NCI-H748 (cell line): ENCODE results near the gene TCOF1.

ENCODE experiments used
- DNase-seq: peaks from one replicate; lab custom pipeline; 2025; ENCODE audit not compliant: unreplicated experiment; lab: John Stamatoyannopoulos, UW

Gene TCOF1

DNA sequence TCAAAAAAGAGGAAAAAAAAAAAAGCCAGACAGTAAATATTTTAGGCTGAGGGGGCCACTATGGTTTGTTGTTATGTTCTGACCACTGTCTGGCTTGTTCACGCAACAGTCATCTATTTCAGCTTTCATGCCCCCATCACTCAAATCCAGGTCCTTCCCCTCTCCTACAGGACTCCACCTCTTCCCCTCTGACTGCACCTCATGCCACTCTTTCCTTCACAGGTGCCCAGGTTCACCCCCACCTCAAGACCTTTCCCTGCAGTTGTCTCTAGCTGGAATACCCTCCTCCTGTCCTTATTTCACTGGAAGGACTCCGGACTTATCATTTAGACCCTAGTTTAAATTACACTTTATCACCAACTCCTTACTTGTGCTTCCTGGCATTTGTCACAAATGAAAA lies 88.6 kb downstream of the TCOF1 start:
- no peak for DNase-seq

DNA sequence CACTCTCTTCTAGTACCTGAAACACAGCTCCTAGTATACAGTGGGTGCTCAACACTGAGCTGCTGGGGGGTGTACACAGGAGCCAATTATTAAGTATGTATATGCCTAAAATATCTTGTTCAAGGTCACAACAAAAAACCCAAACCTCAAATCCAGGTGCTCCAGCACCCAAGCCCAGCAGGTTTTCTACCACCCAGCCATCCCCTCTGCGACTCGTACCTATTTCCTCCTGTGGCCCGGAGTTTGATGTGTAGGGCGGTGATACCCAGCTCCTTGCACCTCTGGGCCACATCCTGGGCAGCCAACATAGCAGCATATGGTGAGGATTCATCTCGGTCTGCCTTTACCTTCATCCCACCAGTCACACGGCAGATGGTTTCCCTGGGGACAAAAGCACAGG lies 89.1 kb downstream of the TCOF1 start:
- no peak for DNase-seq

GRCh38 chr5:150447188-150447587 lies 89.7 kb downstream of the TCOF1 start:
- no peak for DNase-seq

GRCh38 chr5:150448334-150448733 lies 90.8 kb downstream of the TCOF1 start:
- DNase-seq = no peak

DNA sequence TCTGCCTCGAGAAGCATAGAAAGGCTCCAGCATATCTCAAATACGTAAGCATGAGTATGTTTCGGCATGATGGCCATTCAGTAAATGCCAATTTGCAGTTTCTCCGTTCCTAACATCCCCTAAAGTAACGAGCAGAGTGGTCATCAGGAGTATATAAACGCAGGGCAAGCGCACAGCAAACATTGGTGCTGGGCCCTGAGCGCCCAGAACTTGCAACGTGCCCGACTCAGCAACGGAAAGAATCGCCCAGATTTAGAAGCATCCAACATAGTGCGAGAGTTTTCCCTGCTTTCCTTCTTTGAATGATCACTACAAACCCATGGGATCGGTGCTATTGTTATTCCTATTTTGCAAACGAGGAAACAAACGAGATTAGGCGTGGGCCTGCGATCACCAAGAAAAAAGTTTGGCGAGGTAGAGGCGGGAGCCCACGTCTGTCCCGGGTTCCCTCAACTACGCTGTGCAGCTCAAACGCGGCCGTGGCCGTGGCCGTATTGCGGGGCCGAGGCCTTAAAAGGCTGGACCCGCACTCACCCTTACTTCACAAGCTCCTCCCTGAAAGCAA lies 91.5 kb downstream of the TCOF1 start:
- DNase-seq = peak; percentile 76
